ENCODE measurements around the gene MYBPHL. TPM values are rescaled to one million over a fixed set of nuclear protein-coding genes. Genes with fewer than 3 reads are reported as not detected.

Gene MYBPHL
- total RNA-seq, 1 donor from 2014 or later, result not detected

GRCh38 chr1:109300650-109301151, 6.1 kb downstream of the MYBPHL start:
- no peak for TF ChIP-seq CTCF (IDR thresholded peaks at IDR 0.05)
- ChIA-PET POLR2A (no interaction called here), CTCF (no interaction called here)
- Mint-ChIP-seq H3K4me3 (no peak overlapping the region), H3K9me3 (no peaks in the 10 kb centered on the region), H3K4me1 (peaks cover 1% of the 10 kb centered on the region), H3K27ac (no peak overlapping the region), H3K36me3 (ENCODE audit: low read depth) (no peaks in the 10 kb centered on the region), H3K27me3 (peaks cover 18% of the 10 kb centered on the region)
- intact Hi-C loops (cut with micrococcal nuclease), result no loop called here
- no peak for ATAC-seq (ENCODE audit: low read depth)
- no peak for DNase-seq

GRCh38 chr1:109299558-109300343, 7.1 kb downstream of the MYBPHL start:
- no peaks in the 10 kb centered on the region for H3K9me3 Mint-ChIP-seq
- no peak overlapping the region for H3K27ac Mint-ChIP-seq
- ATAC-seq (ENCODE audit: low read depth), result no peak

GRCh38 chr1:109298666-109299557, 7.9 kb downstream of the MYBPHL start:
- ATAC-seq (ENCODE audit: low read depth), result no peak
- no peak overlapping the region for H3K4me3 Mint-ChIP-seq
- H3K9me3 Mint-ChIP-seq, result no peaks in the 10 kb centered on the region
- DNase-seq, result no peak
- peaks cover 17% of the 10 kb centered on the region for H3K27me3 Mint-ChIP-seq
- TF ChIP-seq CTCF (IDR thresholded peaks at IDR 0.05), result no peak
- ChIA-PET POLR2A (no interaction called here), CTCF (no interaction called here)
- peaks cover 19% of the 10 kb centered on the region for H3K4me1 Mint-ChIP-seq
- no peak overlapping the region for H3K27ac Mint-ChIP-seq
- H3K36me3 Mint-ChIP-seq (ENCODE audit: low read depth), result no peaks in the 10 kb centered on the region
- intact Hi-C loops (cut with micrococcal nuclease), result no loop called here

More at GRCh38 chr1:109299558-109300343, 7.1 kb downstream of the MYBPHL start:
- intact Hi-C loops (cut with micrococcal nuclease), result no loop called here
- Mint-ChIP-seq H3K4me1 (peaks cover 11% of the 10 kb centered on the region), H3K27me3 (peaks cover 17% of the 10 kb centered on the region), H3K4me3 (no peak overlapping the region), H3K36me3 (ENCODE audit: low read depth) (no peaks in the 10 kb centered on the region)
- POLR2A ChIA-PET, result no interaction called here
- DNase-seq, result no peak
- CTCF ChIA-PET, result no interaction called here
- TF ChIP-seq CTCF (IDR thresholded peaks at IDR 0.05), result no peak

- no peaks in the 10 kb centered on the region for H3K9me3 Mint-ChIP-seq
- no peaks in the 10 kb centered on the region for H3K36me3 Mint-ChIP-seq (ENCODE audit: low read depth)
- no peak overlapping the region for H3K4me3 Mint-ChIP-seq
- peaks cover 17% of the 10 kb centered on the region for H3K27me3 Mint-ChIP-seq
- ChIA-PET CTCF (interaction anchor here (1.7 kb wide), 1 partner anchor 103 kb away, joined by 5 read pairs; no protein-coding TSS in a partner anchor), POLR2A (no interaction called here)
- intact Hi-C loops (cut with micrococcal nuclease), result no loop called here
- TF ChIP-seq CTCF (IDR thresholded peaks at IDR 0.05), result no peak
- H3K27ac Mint-ChIP-seq, result no peak overlapping the region
- no peak for ATAC-seq (ENCODE audit: low read depth)
- DNase-seq, result no peak
- peaks cover 20% of the 10 kb centered on the region for H3K4me1 Mint-ChIP-seq
Observed at GRCh38 chr1:109296782-109297181, 10.0 kb downstream of the MYBPHL start.

Data from activated B cell treated with CpG ODN at 0.5 μM for 24 hours (primary cell).